ENCODE measurements around the gene BRD4.

GRCh38 chr19:15191514-15191913, 140.8 kb downstream of the BRD4 start:
- TF ChIP-seq EZH2 (IDR thresholded peaks at IDR 0.05; ENCODE audit: low read length) = no peak
- no peak for TF ChIP-seq CTCF (optimal IDR thresholded peaks at IDR 0.05 in 1 of 3, IDR thresholded peaks at IDR 0.05 in 1 of 3, conservative IDR thresholded peaks at IDR 0.05 in 1 of 3; ENCODE audit: extremely low read depth in 1 of 3, insufficient read depth in 2 of 3, low read length in 3 of 3)
